SU-DHL-6 (cell line): ENCODE measurements around the gene FSD1.

Experiments
- CTCF ChIP-seq: fragments of 200-600 bp; sonication (generic); IDR thresholded peaks from one replicate; pipeline ENCODE4 v1.5.1; 2017; ENCODE audit warnings: antibody characterized with exemption, mild to moderate bottlenecking, low read length, moderate library complexity; ENCODE audit not compliant: insufficient read depth, poor library complexity, severe bottlenecking
- EZH2phosphoT487 ChIP-seq: fragments of 200-600 bp; sonication (generic), shearing (Covaris generic); conservative IDR thresholded peaks from 2 replicates; pipeline ENCODE4 v1.6.1; 2018; ENCODE audit warnings: mild to moderate bottlenecking, antibody characterized with exemption, low read length, moderate library complexity, mixed read lengths

DNA sequence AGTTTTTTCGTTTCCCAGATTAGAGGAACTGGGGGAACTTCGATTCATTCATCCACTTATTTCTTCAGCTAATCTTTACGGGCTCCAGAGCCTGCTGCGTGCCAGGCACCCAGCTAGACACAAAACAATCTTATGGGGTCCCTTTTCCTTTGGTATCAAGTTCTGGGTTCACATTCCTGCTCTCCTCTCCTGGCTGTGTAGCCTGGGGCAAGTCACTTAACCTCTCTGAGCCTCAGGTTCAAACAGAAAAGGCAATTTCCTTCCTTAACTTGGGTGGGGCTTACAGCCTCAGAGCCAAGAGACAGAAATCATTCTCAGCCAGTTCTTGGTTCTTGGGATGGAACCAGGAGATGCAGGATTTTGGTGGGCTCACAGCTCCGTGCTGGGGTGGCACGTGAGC, 19.4 kb upstream of the FSD1 start:
- no peak for TF ChIP-seq CTCF
- no peak for TF ChIP-seq EZH2phosphoT487
